GM13977 (cell line): ENCODE results near the gene DUOX1.
A peak's percentile ranks its signal among the peaks of the same experiment; 100 is the strongest.

Experiments used
- DNase-seq: peaks from one replicate; pipeline ENCODE4 v3.0.0; 2012; ENCODE audit warnings: low spot score
- in situ Hi-C: fragments of 300-500 bp; cut with MboI; formaldehyde crosslinking; loops from one replicate; pipeline ENCODE4 v1.12.0; 2022; ENCODE audit warnings: low sequenced_read_pairs, low pct_unique_long_range_greater_than_20kb, mixed read lengths, inconsistent platforms; ENCODE audit not compliant: unreplicated experiment
- TF ChIP-seq, protein P1 (sequence below): IDR thresholded peaks from 2 replicates; pipeline ENCODE4 v1.5.1; 2012; ENCODE audit warnings: mild to moderate bottlenecking, control low read depth; ENCODE audit not compliant: insufficient read depth; ENCODE audit errors: extremely low read depth, missing control alignments

The DUOX1 gene

DNA sequence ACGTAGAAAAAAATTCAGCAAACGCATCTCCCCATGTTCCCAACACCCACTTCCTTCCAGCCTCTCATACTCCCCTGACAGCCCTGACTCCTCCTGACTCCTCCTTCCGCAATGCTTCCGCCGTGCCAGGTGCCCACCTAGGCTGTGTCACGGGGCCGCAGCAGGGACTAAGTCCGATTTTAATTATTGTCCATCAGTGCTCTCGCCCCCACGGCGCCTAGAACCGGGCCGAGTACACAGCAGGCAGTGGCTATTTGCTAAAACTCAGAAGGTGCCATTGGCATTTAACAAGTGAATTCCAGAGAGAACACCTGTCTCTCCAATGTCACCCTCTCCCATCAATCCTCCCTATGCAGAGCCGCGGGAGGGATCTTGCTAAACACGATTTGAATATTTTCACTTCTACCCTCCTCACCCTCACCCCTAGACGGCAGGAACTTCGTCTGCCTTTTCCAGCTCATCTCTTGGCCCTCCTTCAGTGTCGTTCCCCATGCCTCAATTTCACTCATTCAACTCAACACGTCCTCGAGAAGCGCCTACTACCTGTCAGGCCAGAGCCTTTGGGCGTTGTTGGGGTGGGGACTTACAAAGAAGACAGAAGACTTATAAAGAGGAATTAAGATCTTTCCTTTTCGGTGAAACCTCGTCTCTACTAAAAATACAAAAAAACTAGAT, 69.5 kb downstream of the DUOX1 start:
- DNase-seq, result no peak
- in situ Hi-C loops, result no loop called here

GRCh38 chr15:45200001-45200798, 70.4 kb downstream of the DUOX1 start:
- TF ChIP-seq, protein P1, sequence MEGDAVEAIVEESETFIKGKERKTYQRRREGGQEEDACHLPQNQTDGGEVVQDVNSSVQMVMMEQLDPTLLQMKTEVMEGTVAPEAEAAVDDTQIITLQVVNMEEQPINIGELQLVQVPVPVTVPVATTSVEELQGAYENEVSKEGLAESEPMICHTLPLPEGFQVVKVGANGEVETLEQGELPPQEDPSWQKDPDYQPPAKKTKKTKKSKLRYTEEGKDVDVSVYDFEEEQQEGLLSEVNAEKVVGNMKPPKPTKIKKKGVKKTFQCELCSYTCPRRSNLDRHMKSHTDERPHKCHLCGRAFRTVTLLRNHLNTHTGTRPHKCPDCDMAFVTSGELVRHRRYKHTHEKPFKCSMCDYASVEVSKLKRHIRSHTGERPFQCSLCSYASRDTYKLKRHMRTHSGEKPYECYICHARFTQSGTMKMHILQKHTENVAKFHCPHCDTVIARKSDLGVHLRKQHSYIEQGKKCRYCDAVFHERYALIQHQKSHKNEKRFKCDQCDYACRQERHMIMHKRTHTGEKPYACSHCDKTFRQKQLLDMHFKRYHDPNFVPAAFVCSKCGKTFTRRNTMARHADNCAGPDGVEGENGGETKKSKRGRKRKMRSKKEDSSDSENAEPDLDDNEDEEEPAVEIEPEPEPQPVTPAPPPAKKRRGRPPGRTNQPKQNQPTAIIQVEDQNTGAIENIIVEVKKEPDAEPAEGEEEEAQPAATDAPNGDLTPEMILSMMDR, result no peak
- in situ Hi-C loops, result loop anchor here (25.0 kb wide), 1 partner anchor 187 kb away; the partner anchor contains the start of gene GATM
- peak; percentile 76 for DNase-seq

More for the DNA sequence above, 69.5 kb downstream of the DUOX1 start:
- TF ChIP-seq, protein P1, result no peak

DNA sequence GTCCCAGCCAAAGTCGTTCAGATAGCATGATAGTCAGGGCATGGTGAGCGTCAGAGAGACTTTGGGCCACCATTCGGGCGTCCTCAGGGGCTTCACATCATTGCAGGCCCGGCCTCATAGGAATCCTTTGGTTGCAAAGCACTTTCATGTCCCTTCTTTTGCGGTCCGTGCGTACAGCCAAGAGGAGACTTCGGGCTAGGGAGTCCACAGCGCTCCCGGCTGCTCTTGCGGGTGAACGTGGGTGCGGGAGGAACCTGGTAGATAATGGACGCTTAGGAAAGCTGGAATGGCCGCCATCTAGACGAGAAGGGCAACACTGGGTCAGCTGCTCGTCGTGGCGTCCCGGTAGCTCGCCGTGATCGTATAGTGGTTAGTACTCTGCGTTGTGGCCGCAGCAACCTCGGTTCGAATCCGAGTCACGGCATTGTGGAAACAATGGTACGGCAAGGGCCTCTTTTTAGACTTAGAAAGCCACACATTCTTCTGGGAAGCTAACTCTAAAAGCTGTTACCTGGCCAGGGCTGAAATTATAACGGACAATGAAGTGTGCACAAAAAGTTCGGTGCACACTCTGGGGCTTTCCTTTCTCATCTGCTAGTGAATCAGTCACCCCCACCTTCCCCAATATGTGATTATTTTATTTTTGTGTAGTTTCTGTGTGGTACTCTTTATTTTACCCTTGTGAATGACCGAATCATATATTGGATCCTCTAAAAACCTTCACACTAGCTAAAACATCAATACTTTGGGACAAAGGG, 71.2 kb downstream of the DUOX1 start:
- DNase-seq, result no peak
- in situ Hi-C loops, result loop anchor here (25.0 kb wide), 1 partner anchor 186 kb away; the partner anchor contains the start of gene GATM

DNA sequence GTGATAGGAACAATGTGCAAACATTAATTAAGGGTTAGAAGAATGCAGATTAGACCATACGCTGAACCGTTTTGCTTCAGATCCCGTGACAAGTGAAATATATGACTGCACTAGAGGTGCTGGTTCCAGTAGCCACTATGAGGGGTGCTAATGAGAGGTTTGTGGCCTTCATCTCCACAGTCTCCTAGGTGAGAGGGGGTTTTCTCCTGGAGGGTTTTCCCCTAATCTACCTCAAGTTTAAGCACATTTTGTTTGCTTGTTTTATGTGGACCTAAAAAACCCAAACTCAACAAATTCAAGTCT, 71.7 kb downstream of the DUOX1 start:
- DNase-seq, result no peak
- TF ChIP-seq, protein P1, result no peak
- in situ Hi-C loops, result loop anchor here (25.0 kb wide), 1 partner anchor 186 kb away; the partner anchor contains the start of gene GATM

More for the DNA sequence above, 71.2 kb downstream of the DUOX1 start:
- TF ChIP-seq, protein P1, result no peak

DNA sequence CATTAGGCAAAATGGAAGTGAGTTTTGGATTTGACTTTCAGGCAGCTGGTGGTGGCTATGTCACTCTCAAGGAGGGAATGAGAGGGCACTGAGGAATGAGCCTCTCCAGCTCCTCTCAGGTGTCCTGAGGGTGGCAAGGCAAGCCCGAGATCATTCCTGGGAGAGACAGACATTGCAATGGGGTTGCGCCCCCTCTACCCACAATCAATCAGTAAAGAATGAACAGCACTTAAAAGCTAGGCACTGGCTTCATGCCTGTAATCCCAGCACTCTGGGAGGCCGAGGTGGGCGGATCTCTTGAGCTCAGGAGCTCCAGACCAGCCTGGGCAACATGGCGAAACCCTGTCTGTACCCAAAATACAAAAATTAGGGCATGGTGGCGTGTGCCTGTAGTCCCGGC, 72.1 kb downstream of the DUOX1 start:
- TF ChIP-seq, protein P1, result no peak
- no peak for DNase-seq
- in situ Hi-C loops, result loop anchor here (25.0 kb wide), 1 partner anchor 185 kb away; the partner anchor contains the start of gene GATM

GRCh38 chr15:45203182-45203581, 73.4 kb downstream of the DUOX1 start:
- DNase-seq, result no peak

More at GRCh38 chr15:45203182-45203581, 73.4 kb downstream of the DUOX1 start:
- TF ChIP-seq, protein P1, result no peak
- in situ Hi-C loops, result loop anchor here (25.0 kb wide), 1 partner anchor 184 kb away; the partner anchor contains the start of gene GATM
